ENCODE data around the gene SNAPC4.

Gene SNAPC4

DNA sequence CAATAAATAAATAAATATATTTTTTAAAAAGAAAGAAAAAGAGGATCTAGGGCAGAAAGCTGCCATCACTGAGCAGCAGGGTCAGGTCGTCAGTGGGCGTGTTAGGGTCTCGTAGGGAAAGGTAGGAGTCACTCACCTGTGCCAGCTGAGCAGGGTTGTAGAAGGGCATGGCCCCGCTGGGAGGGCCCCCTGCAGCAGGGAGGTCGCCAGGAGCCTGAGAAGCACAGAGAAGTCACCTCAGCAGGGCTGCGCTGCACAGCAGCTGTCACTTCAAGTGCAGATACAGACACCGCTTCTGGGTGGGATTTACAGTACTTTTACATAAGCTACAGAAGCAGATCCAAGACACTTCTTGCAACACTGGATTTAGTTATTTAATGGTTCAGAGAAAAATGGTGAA is 43.7 kb upstream of the SNAPC4 start:
- Mint-ChIP-seq H3K9me3 (no peaks in the 10 kb centered on the region), H3K36me3 (ENCODE audit: low read depth) (peaks cover 59% of the 10 kb centered on the region), H3K27ac (no peak overlapping the region), H3K27me3 (ENCODE audit: low read depth, poor library complexity) (no peaks in the 10 kb centered on the region), H3K4me3 (no peak overlapping the region), H3K4me1 (peaks cover 6% of the 10 kb centered on the region)
- no peak for DNase-seq
- TF ChIP-seq, protein P1, sequence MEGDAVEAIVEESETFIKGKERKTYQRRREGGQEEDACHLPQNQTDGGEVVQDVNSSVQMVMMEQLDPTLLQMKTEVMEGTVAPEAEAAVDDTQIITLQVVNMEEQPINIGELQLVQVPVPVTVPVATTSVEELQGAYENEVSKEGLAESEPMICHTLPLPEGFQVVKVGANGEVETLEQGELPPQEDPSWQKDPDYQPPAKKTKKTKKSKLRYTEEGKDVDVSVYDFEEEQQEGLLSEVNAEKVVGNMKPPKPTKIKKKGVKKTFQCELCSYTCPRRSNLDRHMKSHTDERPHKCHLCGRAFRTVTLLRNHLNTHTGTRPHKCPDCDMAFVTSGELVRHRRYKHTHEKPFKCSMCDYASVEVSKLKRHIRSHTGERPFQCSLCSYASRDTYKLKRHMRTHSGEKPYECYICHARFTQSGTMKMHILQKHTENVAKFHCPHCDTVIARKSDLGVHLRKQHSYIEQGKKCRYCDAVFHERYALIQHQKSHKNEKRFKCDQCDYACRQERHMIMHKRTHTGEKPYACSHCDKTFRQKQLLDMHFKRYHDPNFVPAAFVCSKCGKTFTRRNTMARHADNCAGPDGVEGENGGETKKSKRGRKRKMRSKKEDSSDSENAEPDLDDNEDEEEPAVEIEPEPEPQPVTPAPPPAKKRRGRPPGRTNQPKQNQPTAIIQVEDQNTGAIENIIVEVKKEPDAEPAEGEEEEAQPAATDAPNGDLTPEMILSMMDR (IDR thresholded peaks at IDR 0.05) = no peak

DNA sequence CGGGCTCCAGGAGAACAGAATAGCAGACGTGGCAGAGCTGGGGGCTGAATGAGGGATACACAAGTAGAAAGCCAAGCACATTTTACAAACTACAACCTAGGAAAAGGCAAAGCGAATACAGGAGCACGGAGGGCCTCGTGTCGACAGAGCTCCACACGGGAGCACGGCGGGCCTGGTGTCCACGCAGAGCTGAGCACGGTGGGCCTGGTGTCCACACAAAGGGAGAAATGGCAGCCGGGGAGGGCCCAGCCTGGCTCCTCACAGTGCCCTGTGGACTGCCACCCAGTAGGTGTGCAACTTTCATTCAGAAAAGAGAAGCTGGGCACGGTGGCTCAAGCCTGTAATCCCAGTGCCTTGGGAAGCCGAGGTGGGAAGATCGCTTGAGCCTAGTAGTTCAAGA is 43.1 kb upstream of the SNAPC4 start:
- H3K4me1 Mint-ChIP-seq = peaks cover 10% of the 10 kb centered on the region

DNA sequence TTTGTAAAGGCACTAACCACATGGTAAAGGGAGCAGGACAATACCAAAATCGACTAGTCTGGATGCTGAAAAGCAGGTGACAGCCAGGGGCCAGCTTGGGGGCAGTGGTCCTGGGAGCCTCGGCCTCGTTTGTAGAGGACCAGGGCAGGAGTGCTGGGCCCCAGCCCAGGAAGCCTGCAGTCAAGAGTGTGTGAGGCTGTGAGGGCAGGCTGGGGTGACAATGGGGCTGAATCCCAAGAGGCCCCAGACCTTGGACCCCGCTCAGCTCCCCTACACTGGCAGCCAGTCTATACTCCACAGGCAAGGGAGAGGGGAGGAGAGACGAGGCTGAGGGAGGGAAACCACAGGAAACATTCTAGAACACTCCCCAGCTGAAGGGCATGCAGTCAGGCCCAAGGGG is 42.3 kb upstream of the SNAPC4 start:
- no peaks in the 10 kb centered on the region for H3K27me3 Mint-ChIP-seq (ENCODE audit: low read depth, poor library complexity)
- peaks cover 47% of the 10 kb centered on the region for H3K36me3 Mint-ChIP-seq (ENCODE audit: low read depth)
- TF ChIP-seq, protein P1 (IDR thresholded peaks at IDR 0.05) = no peak

More for the DNA sequence above, 43.1 kb upstream of the SNAPC4 start:
- Mint-ChIP-seq H3K36me3 (ENCODE audit: low read depth) (peaks cover 53% of the 10 kb centered on the region), H3K9me3 (no peaks in the 10 kb centered on the region), H3K27me3 (ENCODE audit: low read depth, poor library complexity) (no peaks in the 10 kb centered on the region), H3K4me3 (no peak overlapping the region), H3K27ac (no peak overlapping the region)
- no peak for DNase-seq
- TF ChIP-seq, protein P1 (IDR thresholded peaks at IDR 0.05) = no peak

GRCh38 chr9:136441681-136442245 is 41.8 kb upstream of the SNAPC4 start:
- H3K36me3 Mint-ChIP-seq (ENCODE audit: low read depth) = peaks cover 48% of the 10 kb centered on the region
- no peaks in the 10 kb centered on the region for H3K9me3 Mint-ChIP-seq
- TF ChIP-seq, protein P1 (IDR thresholded peaks at IDR 0.05) = no peak
- H3K4me3 Mint-ChIP-seq = no peak overlapping the region
- peaks cover 23% of the 10 kb centered on the region for H3K4me1 Mint-ChIP-seq
- no peaks in the 10 kb centered on the region for H3K27me3 Mint-ChIP-seq (ENCODE audit: low read depth, poor library complexity)
- H3K27ac Mint-ChIP-seq = no peak overlapping the region
- DNase-seq = no peak

More for the DNA sequence above, 42.3 kb upstream of the SNAPC4 start:
- Mint-ChIP-seq H3K4me3 (no peak overlapping the region), H3K4me1 (peaks cover 18% of the 10 kb centered on the region), H3K27ac (no peak overlapping the region), H3K9me3 (no peaks in the 10 kb centered on the region)
- DNase-seq = no peak

- TF ChIP-seq, protein P1 (IDR thresholded peaks at IDR 0.05) = no peak
- Mint-ChIP-seq H3K4me3 (peak overlapping the region; percentile 18), H3K4me1 (peaks cover 28% of the 10 kb centered on the region), H3K9me3 (no peaks in the 10 kb centered on the region), H3K27ac (no peak overlapping the region), H3K27me3 (ENCODE audit: low read depth, poor library complexity) (no peaks in the 10 kb centered on the region), H3K36me3 (ENCODE audit: low read depth) (peaks cover 45% of the 10 kb centered on the region)
- no peak for DNase-seq
These were observed 41.3 kb upstream of the SNAPC4 start for GRCh38 chr9:136441191-136441680.
